ENCODE results near the gene BAZ1B.

The BAZ1B gene

DNA sequence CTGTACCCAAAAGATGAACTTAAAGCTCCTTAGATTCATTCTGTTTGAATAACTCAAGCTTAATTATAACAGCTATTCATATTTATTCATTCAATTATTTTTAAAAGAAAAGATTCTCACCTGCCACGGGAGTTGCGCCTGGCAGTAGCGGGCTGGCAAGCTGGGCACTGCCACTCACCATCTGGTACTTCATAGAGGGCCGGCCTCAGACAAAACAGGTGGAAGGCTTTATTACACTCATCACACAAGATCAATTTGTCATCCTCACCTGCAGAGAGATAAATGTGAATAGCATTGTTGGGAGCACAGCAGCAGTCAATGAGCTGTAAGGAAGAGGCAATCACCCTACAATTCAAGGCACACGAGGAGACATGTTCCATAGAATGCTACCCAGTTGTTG is 72.7 kb downstream of the BAZ1B start:
- Histone ChIP-seq H3K36me3 (ENCODE audit: insufficient read depth, low read length) (peaks cover 97% of the 10 kb centered on the region), H2AFZ (ENCODE audit: low read length) (no peak overlapping the region), H3K9me3 (ENCODE audit: low read length) (no peaks in the 10 kb centered on the region), H3K9me2 (ENCODE audit: low read depth, low read length) (no peaks in the 10 kb centered on the region), H3K4me2 (ENCODE audit: low read length) (no peak overlapping the region), H3K27ac (ENCODE audit: low read depth, low read length, poor library complexity, severe bottlenecking) (no peak overlapping the region), H3F3A (ENCODE audit: insufficient read depth, low read length) (no peaks in the 10 kb centered on the region), H4K20me1 (ENCODE audit: insufficient read depth, low read length) (no peaks in the 10 kb centered on the region), H3K27me3 (ENCODE audit: insufficient read depth, low read length) (no peaks in the 10 kb centered on the region), H3K79me2 (ENCODE audit: insufficient read depth, low read length) (no peaks in the 10 kb centered on the region), H3K4me3 (ENCODE audit: low read depth, low read length, poor library complexity, severe bottlenecking) (no peak overlapping the region), H3K9ac (ENCODE audit: low read length) (no peak overlapping the region), H3K4me1 (ENCODE audit: insufficient read depth, low read length, severe bottlenecking) (peaks cover 4% of the 10 kb centered on the region)
- TF ChIP-seq EZH2 (IDR thresholded peaks at IDR 0.05; ENCODE audit: borderline replicate concordance, low read length): no peak
- TF ChIP-seq, protein P1, sequence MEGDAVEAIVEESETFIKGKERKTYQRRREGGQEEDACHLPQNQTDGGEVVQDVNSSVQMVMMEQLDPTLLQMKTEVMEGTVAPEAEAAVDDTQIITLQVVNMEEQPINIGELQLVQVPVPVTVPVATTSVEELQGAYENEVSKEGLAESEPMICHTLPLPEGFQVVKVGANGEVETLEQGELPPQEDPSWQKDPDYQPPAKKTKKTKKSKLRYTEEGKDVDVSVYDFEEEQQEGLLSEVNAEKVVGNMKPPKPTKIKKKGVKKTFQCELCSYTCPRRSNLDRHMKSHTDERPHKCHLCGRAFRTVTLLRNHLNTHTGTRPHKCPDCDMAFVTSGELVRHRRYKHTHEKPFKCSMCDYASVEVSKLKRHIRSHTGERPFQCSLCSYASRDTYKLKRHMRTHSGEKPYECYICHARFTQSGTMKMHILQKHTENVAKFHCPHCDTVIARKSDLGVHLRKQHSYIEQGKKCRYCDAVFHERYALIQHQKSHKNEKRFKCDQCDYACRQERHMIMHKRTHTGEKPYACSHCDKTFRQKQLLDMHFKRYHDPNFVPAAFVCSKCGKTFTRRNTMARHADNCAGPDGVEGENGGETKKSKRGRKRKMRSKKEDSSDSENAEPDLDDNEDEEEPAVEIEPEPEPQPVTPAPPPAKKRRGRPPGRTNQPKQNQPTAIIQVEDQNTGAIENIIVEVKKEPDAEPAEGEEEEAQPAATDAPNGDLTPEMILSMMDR (IDR thresholded peaks at IDR 0.05; ENCODE audit: low read length): no peak

DNA sequence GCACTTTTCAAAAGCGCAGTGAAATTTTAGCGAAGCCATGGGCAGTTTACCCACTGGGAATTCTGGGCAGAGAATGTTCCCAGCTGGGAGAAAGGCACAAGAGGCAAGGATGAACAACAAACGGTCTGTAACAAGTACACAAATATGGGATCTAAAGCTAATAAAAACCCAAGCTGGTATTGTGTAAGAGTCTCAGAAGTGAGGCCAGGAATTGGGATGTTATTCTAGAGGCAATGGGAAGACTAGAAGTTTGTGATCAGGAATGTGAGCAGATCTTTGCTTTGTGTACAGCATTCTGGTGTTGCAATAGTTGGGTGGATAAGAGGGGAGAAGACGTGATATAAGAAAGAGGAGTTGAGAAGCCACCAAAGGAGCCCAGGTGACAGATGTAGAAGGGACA is 73.5 kb downstream of the BAZ1B start:
- TF ChIP-seq, protein P1 (IDR thresholded peaks at IDR 0.05; ENCODE audit: low read length): no peak
- TF ChIP-seq EZH2 (IDR thresholded peaks at IDR 0.05; ENCODE audit: borderline replicate concordance, low read length): no peak
- Histone ChIP-seq H3K27ac (ENCODE audit: low read depth, low read length, poor library complexity, severe bottlenecking) (no peak overlapping the region), H3K9me3 (ENCODE audit: low read length) (no peaks in the 10 kb centered on the region), H2AFZ (ENCODE audit: low read length) (no peak overlapping the region), H3K4me1 (ENCODE audit: insufficient read depth, low read length, severe bottlenecking) (peaks cover 4% of the 10 kb centered on the region), H3K4me2 (ENCODE audit: low read length) (no peak overlapping the region), H3K27me3 (ENCODE audit: insufficient read depth, low read length) (no peaks in the 10 kb centered on the region), H3K4me3 (ENCODE audit: low read depth, low read length, poor library complexity, severe bottlenecking) (no peak overlapping the region), H3K36me3 (ENCODE audit: insufficient read depth, low read length) (peaks cover 100% of the 10 kb centered on the region), H4K20me1 (ENCODE audit: insufficient read depth, low read length) (no peaks in the 10 kb centered on the region), H3K9ac (ENCODE audit: low read length) (no peak overlapping the region), H3K79me2 (ENCODE audit: insufficient read depth, low read length) (no peaks in the 10 kb centered on the region), H3K9me2 (ENCODE audit: low read depth, low read length) (no peaks in the 10 kb centered on the region), H3F3A (ENCODE audit: insufficient read depth, low read length) (no peaks in the 10 kb centered on the region)

DNA sequence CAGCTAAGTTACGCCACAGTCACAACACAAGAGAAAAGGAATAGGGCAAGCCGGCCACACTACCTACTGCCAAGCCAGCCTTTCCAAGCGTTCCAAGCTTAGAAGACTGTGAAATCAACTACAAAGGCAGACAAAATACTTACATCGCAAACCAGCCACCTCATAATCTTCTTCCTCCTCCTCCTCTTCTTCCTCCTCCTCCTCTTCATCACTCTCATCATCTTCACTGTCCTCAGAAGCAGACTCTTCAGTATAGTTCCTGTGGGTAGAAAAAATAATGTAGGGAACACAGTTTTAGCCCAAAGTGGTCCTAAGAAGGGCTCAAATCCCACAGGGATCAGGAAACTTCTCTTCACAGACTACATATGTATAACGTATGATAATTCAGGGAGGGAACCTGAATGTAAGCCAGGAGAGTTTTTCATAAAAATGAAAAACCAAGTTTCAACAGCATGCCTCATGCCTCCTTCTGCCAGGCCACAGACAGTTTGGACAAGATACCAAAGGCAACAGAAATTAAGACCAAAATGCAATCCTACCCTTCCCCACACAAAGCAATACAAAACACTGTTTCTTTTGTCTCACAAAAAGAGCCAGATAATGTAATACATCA is 74.9 kb downstream of the BAZ1B start:
- H4K20me1 ChIP-seq (ENCODE audit: insufficient read depth, low read length): no peaks in the 10 kb centered on the region
- no peak overlapping the region for H3K27ac ChIP-seq (ENCODE audit: low read depth, low read length, poor library complexity, severe bottlenecking)
- H3K4me3 ChIP-seq (ENCODE audit: low read depth, low read length, poor library complexity, severe bottlenecking): no peak overlapping the region
- no peaks in the 10 kb centered on the region for H3K9me2 ChIP-seq (ENCODE audit: low read depth, low read length)
- no peaks in the 10 kb centered on the region for H3K27me3 ChIP-seq (ENCODE audit: insufficient read depth, low read length)
- no peaks in the 10 kb centered on the region for H3K9me3 ChIP-seq (ENCODE audit: low read length)
- H3F3A ChIP-seq (ENCODE audit: insufficient read depth, low read length): no peaks in the 10 kb centered on the region
- no peaks in the 10 kb centered on the region for H3K4me1 ChIP-seq (ENCODE audit: insufficient read depth, low read length, severe bottlenecking)
- no peak overlapping the region for H3K9ac ChIP-seq (ENCODE audit: low read length)
- H3K36me3 ChIP-seq (ENCODE audit: insufficient read depth, low read length): peaks cover 100% of the 10 kb centered on the region
- H3K79me2 ChIP-seq (ENCODE audit: insufficient read depth, low read length): no peaks in the 10 kb centered on the region
- no peak for TF ChIP-seq EZH2 (IDR thresholded peaks at IDR 0.05; ENCODE audit: borderline replicate concordance, low read length)
- TF ChIP-seq, protein P1 (IDR thresholded peaks at IDR 0.05; ENCODE audit: low read length): no peak
- H2AFZ ChIP-seq (ENCODE audit: low read length): no peak overlapping the region
- H3K4me2 ChIP-seq (ENCODE audit: low read length): no peak overlapping the region

Data from OCI-LY1 (cell line).